Activated CD4-positive, alpha-beta T cell treated with anti-CD3 and anti-CD28 coated beads, Interleukin-2, amount 10 ng/mL, durations not matched to agents 24 days and 14 days (primary cell): Measurements from ENCODE around the gene LMO7. TPM values are rescaled to one million over a fixed set of nuclear protein-coding genes. Genes with fewer than 3 reads are reported as not detected.
A peak's percentile ranks its signal among the peaks of the same experiment; 100 is the strongest.
"Not testable (repeated sequence)": the region's sequence is repeated elsewhere in the genome, so short reads cannot be mapped to it uniquely, and the experiment has no call there.

Source experiments
- DNase-seq: peaks from one replicate; pipeline ENCODE4 v3.0.0; 2022
- H3K27ac Mint-ChIP-seq: one replicate; pipeline ENCODE4 v1.8.0; 2022; ENCODE audit warnings: mild to moderate bottlenecking, mixed read lengths
- H3K27me3 Mint-ChIP-seq: one replicate; pipeline ENCODE4 v1.8.0; 2022; ENCODE audit warnings: mixed read lengths
- H3K36me3 Mint-ChIP-seq: one replicate; pipeline ENCODE4 v1.8.0; 2022; ENCODE audit warnings: low read depth, mild to moderate bottlenecking, mixed read lengths
- H3K4me1 Mint-ChIP-seq: one replicate; pipeline ENCODE4 v1.8.0; 2021; ENCODE audit warnings: mixed read lengths
- H3K4me3 Mint-ChIP-seq: one replicate; pipeline ENCODE4 v1.8.0; 2022; ENCODE audit warnings: mild to moderate bottlenecking, moderate library complexity, mixed read lengths
- H3K9me3 Mint-ChIP-seq: one replicate; pipeline ENCODE4 v1.8.0; 2021; ENCODE audit warnings: mixed read lengths
- intact Hi-C: fragments of 100-400 bp; cut with micrococcal nuclease; formaldehyde crosslinking; loops from one replicate; pipeline ENCODE4 v1.15.1; 2023
- total RNA-seq: library from RNA; stranded (reverse); gene quantifications from 2 replicates; pipeline ENCODE4 v1.2.3, GENCODE V29; 2022

Gene LMO7
- total RNA-seq, 1 donor from 2014 or later: 4.3 TPM

GRCh38 chr13:75657111-75657510 lies 21.0 kb downstream of the LMO7 start:
- Mint-ChIP-seq H3K4me1 (no peaks in the 10 kb centered on the region), H3K36me3 (no peaks in the 10 kb centered on the region), H3K27me3 (peaks cover 2% of the 10 kb centered on the region), H3K27ac (no peak overlapping the region), H3K9me3 (no peaks in the 10 kb centered on the region), H3K4me3 (no peak overlapping the region)
- intact Hi-C loops: no loop called here
- no peak for DNase-seq

- Mint-ChIP-seq H3K36me3 (no peaks in the 10 kb centered on the region), H3K27me3 (peaks cover 2% of the 10 kb centered on the region), H3K4me3 (no peak overlapping the region), H3K27ac (no peak overlapping the region), H3K9me3 (no peaks in the 10 kb centered on the region), H3K4me1 (no peaks in the 10 kb centered on the region)
- no peak for DNase-seq
- intact Hi-C loops: no loop called here
These were observed 24.6 kb downstream of the LMO7 start for GRCh38 chr13:75660694-75661093.

- H3K4me3 Mint-ChIP-seq: no peak overlapping the region
- no peak for DNase-seq
- H3K4me1 Mint-ChIP-seq: no peaks in the 10 kb centered on the region
- H3K27me3 Mint-ChIP-seq: peaks cover 4% of the 10 kb centered on the region
- intact Hi-C loops: no loop called here
- H3K36me3 Mint-ChIP-seq: no peaks in the 10 kb centered on the region
- no peaks in the 10 kb centered on the region for H3K9me3 Mint-ChIP-seq
- H3K27ac Mint-ChIP-seq: no peak overlapping the region
These were observed 25.3 kb downstream of the LMO7 start for GRCh38 chr13:75661443-75661842.

- intact Hi-C loops: no loop called here
- DNase-seq: no peak
- H3K27me3 Mint-ChIP-seq: peaks cover 2% of the 10 kb centered on the region
- no peaks in the 10 kb centered on the region for H3K4me1 Mint-ChIP-seq
- no peaks in the 10 kb centered on the region for H3K36me3 Mint-ChIP-seq
- H3K4me3 Mint-ChIP-seq: no peak overlapping the region
- no peak overlapping the region for H3K27ac Mint-ChIP-seq
- H3K9me3 Mint-ChIP-seq: no peaks in the 10 kb centered on the region
These were observed 30.7 kb downstream of the LMO7 start for GRCh38 chr13:75666646-75667351.

- no peak overlapping the region for H3K27ac Mint-ChIP-seq
- no peak overlapping the region for H3K4me3 Mint-ChIP-seq
- H3K9me3 Mint-ChIP-seq: no peaks in the 10 kb centered on the region
- H3K4me1 Mint-ChIP-seq: no peaks in the 10 kb centered on the region
- no peak for DNase-seq
- H3K27me3 Mint-ChIP-seq: peaks cover 2% of the 10 kb centered on the region
- H3K36me3 Mint-ChIP-seq: no peaks in the 10 kb centered on the region
- intact Hi-C loops: no loop called here
These were observed 33.6 kb downstream of the LMO7 start for GRCh38 chr13:75669706-75670105.

GRCh38 chr13:75670496-75670895 lies 34.4 kb downstream of the LMO7 start:
- Mint-ChIP-seq H3K9me3 (no peaks in the 10 kb centered on the region), H3K27me3 (peaks cover 2% of the 10 kb centered on the region), H3K36me3 (no peaks in the 10 kb centered on the region), H3K4me3 (no peak overlapping the region), H3K4me1 (no peaks in the 10 kb centered on the region), H3K27ac (no peak overlapping the region)
- DNase-seq: no peak
- intact Hi-C loops: no loop called here

GRCh38 chr13:75675421-75675820 lies 39.3 kb downstream of the LMO7 start:
- intact Hi-C loops: no loop called here
- no peak overlapping the region for H3K4me3 Mint-ChIP-seq
- no peaks in the 10 kb centered on the region for H3K9me3 Mint-ChIP-seq
- no peaks in the 10 kb centered on the region for H3K27me3 Mint-ChIP-seq
- no peaks in the 10 kb centered on the region for H3K36me3 Mint-ChIP-seq
- no peak for DNase-seq
- no peaks in the 10 kb centered on the region for H3K4me1 Mint-ChIP-seq
- no peak overlapping the region for H3K27ac Mint-ChIP-seq

- H3K36me3 Mint-ChIP-seq: no peaks in the 10 kb centered on the region
- H3K4me1 Mint-ChIP-seq: no peaks in the 10 kb centered on the region
These were observed 43.3 kb downstream of the LMO7 start for GRCh38 chr13:75679459-75679858.

GRCh38 chr13:75680251-75680650 lies 44.1 kb downstream of the LMO7 start:
- H3K36me3 Mint-ChIP-seq, H3K27ac Mint-ChIP-seq, H3K4me1 Mint-ChIP-seq, H3K27me3 Mint-ChIP-seq, DNase-seq, H3K4me3 Mint-ChIP-seq, intact Hi-C loops, H3K9me3 Mint-ChIP-seq: not testable (repeated sequence)

More at GRCh38 chr13:75679459-75679858, 43.3 kb downstream of the LMO7 start:
- no peaks in the 10 kb centered on the region for H3K9me3 Mint-ChIP-seq
- H3K4me3 Mint-ChIP-seq: no peak overlapping the region
- no peak for DNase-seq
- H3K27me3 Mint-ChIP-seq: no peaks in the 10 kb centered on the region
- intact Hi-C loops: no loop called here
- H3K27ac Mint-ChIP-seq: no peak overlapping the region

GRCh38 chr13:75682326-75682725 lies 46.2 kb downstream of the LMO7 start:
- Mint-ChIP-seq H3K36me3 (no peaks in the 10 kb centered on the region), H3K27ac (no peak overlapping the region), H3K4me3 (no peak overlapping the region), H3K9me3 (peaks cover 5% of the 10 kb centered on the region), H3K4me1 (peaks cover 5% of the 10 kb centered on the region), H3K27me3 (no peaks in the 10 kb centered on the region)
- intact Hi-C loops: no loop called here
- no peak for DNase-seq

- Mint-ChIP-seq H3K27me3 (no peaks in the 10 kb centered on the region), H3K4me1 (peaks cover 5% of the 10 kb centered on the region), H3K4me3 (no peak overlapping the region), H3K36me3 (no peaks in the 10 kb centered on the region), H3K27ac (peak overlapping the region; percentile 14), H3K9me3 (peaks cover 5% of the 10 kb centered on the region)
- intact Hi-C loops: loop anchor here (5.0 kb wide), 2 partner anchors 117 to 777 kb away; no protein-coding TSS in a partner anchor
- no peak for DNase-seq
These were observed 49.1 kb downstream of the LMO7 start for GRCh38 chr13:75685239-75685697.

- Mint-ChIP-seq H3K27me3 (no peaks in the 10 kb centered on the region), H3K9me3 (peaks cover 5% of the 10 kb centered on the region), H3K4me1 (peaks cover 5% of the 10 kb centered on the region), H3K4me3 (no peak overlapping the region), H3K36me3 (no peaks in the 10 kb centered on the region), H3K27ac (no peak overlapping the region)
- no peak for DNase-seq
- intact Hi-C loops: loop anchor here (5.0 kb wide), 2 partner anchors 115 to 775 kb away; no protein-coding TSS in a partner anchor
These were observed 51.1 kb downstream of the LMO7 start for GRCh38 chr13:75687150-75687763.

- intact Hi-C loops: loop anchor here (5.0 kb wide), 2 partner anchors 113 to 773 kb away; no protein-coding TSS in a partner anchor
- H3K27me3 Mint-ChIP-seq: no peaks in the 10 kb centered on the region
- H3K27ac Mint-ChIP-seq: no peak overlapping the region
- H3K4me1 Mint-ChIP-seq: peaks cover 5% of the 10 kb centered on the region
- DNase-seq: no peak
- no peak overlapping the region for H3K4me3 Mint-ChIP-seq
- H3K36me3 Mint-ChIP-seq: no peaks in the 10 kb centered on the region
- H3K9me3 Mint-ChIP-seq: peaks cover 5% of the 10 kb centered on the region
These were observed 53.6 kb downstream of the LMO7 start for GRCh38 chr13:75689686-75690085.

- DNase-seq: no peak
- intact Hi-C loops: no loop called here
- Mint-ChIP-seq H3K27me3 (no peaks in the 10 kb centered on the region), H3K4me3 (no peak overlapping the region), H3K4me1 (peaks cover under 1% of the 10 kb centered on the region), H3K27ac (no peak overlapping the region), H3K9me3 (peaks cover under 1% of the 10 kb centered on the region), H3K36me3 (no peaks in the 10 kb centered on the region)
These were observed 54.5 kb downstream of the LMO7 start for GRCh38 chr13:75690607-75691006.
